Neuronal stem cell (in vitro differentiated cells): ENCODE data around the gene WWOX.

Experiments used
- DNase-seq: peaks from one replicate; pipeline ENCODE4 v3.0.0-alpha.2; 2013; ENCODE audit warnings: low spot score
- H2AFZ ChIP-seq: one replicate; pipeline ENCODE4 v1.6.1; 2013; ENCODE audit warnings: mild to moderate bottlenecking, low read length, inconsistent platforms
- H2AK5ac ChIP-seq: 2 replicates; pipeline ENCODE4 v1.6.1; 2013; ENCODE audit warnings: low read depth, mild to moderate bottlenecking, inconsistent platforms, low read length, moderate library complexity, mixed read lengths
- H2BK120ac ChIP-seq: 2 replicates; pipeline ENCODE4 v1.6.1; 2013; ENCODE audit warnings: low read depth, mild to moderate bottlenecking, inconsistent platforms, low read length, moderate library complexity, mixed read lengths
- H2BK12ac ChIP-seq: one replicate; pipeline ENCODE4 v1.6.1; 2013; ENCODE audit warnings: low read length, inconsistent platforms
- H2BK15ac ChIP-seq: 2 replicates; pipeline ENCODE4 v1.6.1; 2013; ENCODE audit warnings: mild to moderate bottlenecking, low read length, inconsistent platforms, mixed read lengths
- H2BK5ac ChIP-seq: one replicate; pipeline ENCODE4 v1.6.1; 2013; ENCODE audit warnings: inconsistent platforms, mild to moderate bottlenecking, low read length, moderate library complexity
- H3K14ac ChIP-seq: one replicate; pipeline ENCODE4 v1.6.1; 2013; ENCODE audit warnings: low read length, inconsistent platforms
- H3K18ac ChIP-seq: 2 replicates; pipeline ENCODE4 v1.6.1; 2013; ENCODE audit warnings: low read length, inconsistent platforms
- H3K23ac ChIP-seq: 2 replicates; pipeline ENCODE4 v1.6.1; 2013; ENCODE audit warnings: low read depth, mild to moderate bottlenecking, mixed read lengths, low read length, inconsistent platforms; ENCODE audit not compliant: poor library complexity
- H3K27ac ChIP-seq: replicated peaks from 3 replicates; pipeline ENCODE4 v1.5.1; 2013; ENCODE audit warnings: low read length, inconsistent platforms
- H3K27me3 ChIP-seq, 3 experiments: 2 replicates each; pipeline ENCODE4 v1.6.1; 2013; ENCODE audit warnings: low read length in 3 of 3, mild to moderate bottlenecking in 2 of 3, inconsistent platforms in 1 of 3, low read depth in 1 of 3, mixed read lengths in 1 of 3, moderate library complexity in 1 of 3; ENCODE audit not compliant: control insufficient read depth in 3 of 3, insufficient read depth in 3 of 3
- H3K36me3 ChIP-seq, 2 donors: replicated peaks in 1 of 2; 2 replicates each; pipeline ENCODE4 v1.6.1; 2013; ENCODE audit warnings: low read length in 2 of 2; ENCODE audit not compliant: control insufficient read depth in 2 of 2, insufficient read depth in 2 of 2
- H3K4ac ChIP-seq: 2 replicates; pipeline ENCODE4 v1.6.1; 2013; ENCODE audit warnings: inconsistent platforms, mild to moderate bottlenecking, low read length, moderate library complexity
- H3K4me1 ChIP-seq, 2 donors: 1 replicate in 1 of 2; 2 replicates in 1 of 2; pipeline ENCODE4 v1.6.1; 2013; ENCODE audit warnings: low read length in 2 of 2, low read depth in 1 of 2; ENCODE audit not compliant: control insufficient read depth in 2 of 2, insufficient read depth in 1 of 2
- H3K4me2 ChIP-seq: one replicate; pipeline ENCODE4 v1.6.1; 2013; ENCODE audit warnings: mild to moderate bottlenecking, low read length, inconsistent platforms; ENCODE audit not compliant: insufficient read depth, poor library complexity, severe bottlenecking
- H3K4me3 ChIP-seq, 2 donors: 2 replicates each; pipeline ENCODE4 v1.5.1; 2013; ENCODE audit warnings: low read length in 2 of 2, mild to moderate bottlenecking in 2 of 2, inconsistent platforms in 1 of 2, moderate library complexity in 1 of 2
- H3K79me1 ChIP-seq: one replicate; pipeline ENCODE4 v1.6.1; 2013; ENCODE audit warnings: low read depth, mild to moderate bottlenecking, inconsistent platforms, low read length, moderate library complexity
- H3K9ac ChIP-seq: one replicate; pipeline ENCODE4 v1.6.1; 2013; ENCODE audit warnings: mild to moderate bottlenecking, low read depth, low read length, inconsistent platforms; ENCODE audit not compliant: poor library complexity
- H3K9me3 ChIP-seq, 2 donors: replicated peaks in 1 of 2; 2 replicates each; pipeline versions ENCODE3 to v1.6.1; 2013; ENCODE audit warnings: low read length in 2 of 2, mild to moderate bottlenecking in 2 of 2, inconsistent platforms in 1 of 2, low read depth in 1 of 2, mixed read lengths in 1 of 2, moderate library complexity in 1 of 2; ENCODE audit not compliant: control insufficient read depth in 2 of 2, insufficient read depth in 1 of 2
- H4K8ac ChIP-seq: one replicate; pipeline ENCODE4 v1.6.1; 2013; ENCODE audit warnings: low read depth, mild to moderate bottlenecking, inconsistent platforms, low read length, moderate library complexity
- H4K91ac ChIP-seq: one replicate; pipeline ENCODE4 v1.6.1; 2013; ENCODE audit warnings: low read length, low read depth, mild to moderate bottlenecking, inconsistent platforms; ENCODE audit not compliant: poor library complexity
- WGBS, 2 donors: extraction: QIAGEN DNeasy Blood & Tissue Kit; methylation state at CpG; one replicate each; pipeline ENCODE4 v1.1.7; 2013; ENCODE audit warnings: missing lambda C conversion rate in 2 of 2, mixed read lengths in 1 of 2; ENCODE audit not compliant: insufficient read length in 2 of 2, insufficient replicate concordance in 1 of 2; ENCODE audit errors: extremely low coverage in 2 of 2; 5-methylcytosine and 5-hydroxymethylcytosine counted together

Gene WWOX

GRCh38 chr16:78693496-78693895 is 594.0 kb downstream of the WWOX start:
- H3K4me1 ChIP-seq = peaks cover 0 to 5% of the 10 kb centered on the region in 2 donors
- no peak overlapping the region for H3K18ac ChIP-seq
- H3K79me1 ChIP-seq = no peaks in the 10 kb centered on the region
- no peak for DNase-seq
- H3K23ac ChIP-seq = no peak overlapping the region
- no peak overlapping the region for H3K4me3 ChIP-seq
- H2AK5ac ChIP-seq = no peak overlapping the region
- H3K14ac ChIP-seq = no peak overlapping the region
- H3K27ac ChIP-seq = no peak overlapping the region
- H2BK5ac ChIP-seq = no peak overlapping the region
- no peaks in the 10 kb centered on the region for H3K9me3 ChIP-seq
- H2AFZ ChIP-seq = no peak overlapping the region
- H3K36me3 ChIP-seq = no peaks in the 10 kb centered on the region
- WGBS, 2 donors = no CpG with 5 or more reads among the region's 5 CpGs
- H2BK15ac ChIP-seq = no peak overlapping the region
- H3K4me2 ChIP-seq = no peak overlapping the region
- H3K4ac ChIP-seq = no peak overlapping the region
- H2BK12ac ChIP-seq = no peak overlapping the region
- no peak overlapping the region for H3K9ac ChIP-seq
- no peak overlapping the region for H4K91ac ChIP-seq
- H2BK120ac ChIP-seq = no peak overlapping the region
- H4K8ac ChIP-seq = no peak overlapping the region
- no peaks in the 10 kb centered on the region for H3K27me3 ChIP-seq

- Histone ChIP-seq H2AK5ac (no peak overlapping the region), H3K23ac (no peak overlapping the region), H3K9me3 (no peaks in the 10 kb centered on the region), H2BK15ac (no peak overlapping the region), H4K8ac (no peak overlapping the region), H3K4me2 (no peak overlapping the region), H3K27me3 (no peaks in the 10 kb centered on the region), H3K18ac (no peak overlapping the region), H3K4me3 (no peak overlapping the region), H3K9ac (no peak overlapping the region), H2BK12ac (no peak overlapping the region), H2BK120ac (no peak overlapping the region), H4K91ac (no peak overlapping the region), H2BK5ac (no peak overlapping the region), H2AFZ (no peak overlapping the region), H3K14ac (no peak overlapping the region), H3K36me3 (no peaks in the 10 kb centered on the region), H3K4me1 (peaks cover 0 to 5% of the 10 kb centered on the region in 2 donors), H3K27ac (no peak overlapping the region), H3K4ac (no peak overlapping the region), H3K79me1 (no peaks in the 10 kb centered on the region)
- no peak for DNase-seq
- no CpG with 5 or more reads among the region's 3 CpGs for WGBS, 2 donors
Observed at GRCh38 chr16:78694414-78694813, 595.0 kb downstream of the WWOX start.

GRCh38 chr16:78695391-78695790 is 595.9 kb downstream of the WWOX start:
- no peak overlapping the region for H2BK120ac ChIP-seq
- no peak overlapping the region for H2BK12ac ChIP-seq
- no peak overlapping the region for H3K4me2 ChIP-seq
- WGBS, 2 donors = no CpG with 5 or more reads among the region's 6 CpGs
- peaks cover 0 to 5% of the 10 kb centered on the region in 2 donors for H3K4me1 ChIP-seq
- H4K91ac ChIP-seq = no peak overlapping the region
- no peak for DNase-seq
- H4K8ac ChIP-seq = no peak overlapping the region
- H2AFZ ChIP-seq = no peak overlapping the region
- H3K9ac ChIP-seq = no peak overlapping the region
- H3K36me3 ChIP-seq = no peaks in the 10 kb centered on the region
- H3K9me3 ChIP-seq = no peaks in the 10 kb centered on the region
- H3K18ac ChIP-seq = no peak overlapping the region
- H2AK5ac ChIP-seq = no peak overlapping the region
- H3K14ac ChIP-seq = no peak overlapping the region
- no peaks in the 10 kb centered on the region for H3K79me1 ChIP-seq
- no peak overlapping the region for H3K4ac ChIP-seq
- no peak overlapping the region for H3K4me3 ChIP-seq
- H3K27me3 ChIP-seq = no peaks in the 10 kb centered on the region
- no peak overlapping the region for H3K23ac ChIP-seq
- H2BK15ac ChIP-seq = no peak overlapping the region
- no peak overlapping the region for H3K27ac ChIP-seq
- no peak overlapping the region for H2BK5ac ChIP-seq

- Histone ChIP-seq H3K4ac (no peak overlapping the region), H2AFZ (no peak overlapping the region), H2AK5ac (no peak overlapping the region), H3K23ac (no peak overlapping the region), H4K8ac (no peak overlapping the region), H3K9ac (no peak overlapping the region), H2BK120ac (no peak overlapping the region), H3K27ac (no peak overlapping the region), H4K91ac (no peak overlapping the region), H3K79me1 (no peaks in the 10 kb centered on the region), H3K27me3 (no peaks in the 10 kb centered on the region), H2BK15ac (no peak overlapping the region), H3K4me1 (peaks cover 0 to 5% of the 10 kb centered on the region in 2 donors), H2BK5ac (no peak overlapping the region), H3K18ac (no peak overlapping the region), H3K4me2 (no peak overlapping the region), H3K14ac (no peak overlapping the region), H3K9me3 (no peaks in the 10 kb centered on the region), H3K4me3 (no peak overlapping the region), H2BK12ac (no peak overlapping the region), H3K36me3 (no peaks in the 10 kb centered on the region)
- no peak for DNase-seq
- WGBS, 2 donors = no CpG with 5 or more reads among the region's 2 CpGs
Observed at GRCh38 chr16:78696797-78697196, 597.3 kb downstream of the WWOX start.
